ENCODE data around the gene PKNOX2.

The PKNOX2 gene

GRCh38 chr11:125464666-125465065 lies 300.1 kb downstream of the PKNOX2 start:
- H3K4me1 ChIP-seq (ENCODE audit: control insufficient read depth in 1 of 2, insufficient read depth in 2 of 2, low read length in 2 of 2), result peaks cover 0 to 3% of the 10 kb centered on the region in 2 experiments
- no peak overlapping the region for H4K8ac ChIP-seq (ENCODE audit: low read depth, low read length)
- no peak overlapping the region for H3K27ac ChIP-seq (ENCODE audit: low read depth, low read length)
- no peak overlapping the region for H2BK12ac ChIP-seq (ENCODE audit: low read length)
- H2AK5ac ChIP-seq (ENCODE audit: low read length), result no peak overlapping the region
- H3K36me3 ChIP-seq (ENCODE audit: control insufficient read depth in 1 of 2, insufficient read depth in 2 of 2, low read length in 2 of 2), result no peaks in the 10 kb centered on the region
- no peak for DNase-seq
- no peak overlapping the region for H4K91ac ChIP-seq (ENCODE audit: low read depth, low read length)
- WGBS (ENCODE audit: extremely low coverage, insufficient coverage, insufficient read length), result no CpG with 5 or more reads among the region's 8 CpGs
- H2BK120ac ChIP-seq (ENCODE audit: insufficient read depth, low read length, poor library complexity), result no peak overlapping the region
- no peak overlapping the region for H3K23ac ChIP-seq (ENCODE audit: low read length)
- H3K27me3 ChIP-seq (ENCODE audit: insufficient read depth, low read length), result no peaks in the 10 kb centered on the region
- no peak overlapping the region for H3K4me3 ChIP-seq (ENCODE audit: low read depth, low read length)
- no peaks in the 10 kb centered on the region for H3K79me1 ChIP-seq (ENCODE audit: low read length)
- H2BK5ac ChIP-seq (ENCODE audit: low read depth, low read length, poor library complexity), result no peak overlapping the region
- no peak overlapping the region for H3K18ac ChIP-seq (ENCODE audit: low read length)
- H2AFZ ChIP-seq (ENCODE audit: insufficient read depth, low read length, poor library complexity), result no peak overlapping the region
- no peak overlapping the region for H3K14ac ChIP-seq (ENCODE audit: low read length)
- H3K4me2 ChIP-seq (ENCODE audit: low read length), result no peak overlapping the region
- H3K9ac ChIP-seq (ENCODE audit: low read length), result no peak overlapping the region
- H3K9me3 ChIP-seq (ENCODE audit: insufficient read depth, low read depth, low read length), result no peaks in the 10 kb centered on the region
- H3K4ac ChIP-seq (ENCODE audit: low read depth, low read length), result no peak overlapping the region
- H3K79me2 ChIP-seq (ENCODE audit: control insufficient read depth, insufficient read depth, low read length, poor library complexity), result no peaks in the 10 kb centered on the region
- no peak overlapping the region for H4K12ac ChIP-seq (ENCODE audit: low read depth, low read length)

GRCh38 chr11:125465255-125465654 lies 300.7 kb downstream of the PKNOX2 start:
- Histone ChIP-seq H3K4me2 (ENCODE audit: low read length) (no peak overlapping the region), H2BK5ac (ENCODE audit: low read depth, low read length, poor library complexity) (no peak overlapping the region), H3K18ac (ENCODE audit: low read length) (no peak overlapping the region), H3K4me3 (ENCODE audit: low read depth, low read length) (no peak overlapping the region), H2AK5ac (ENCODE audit: low read length) (no peak overlapping the region), H3K79me1 (ENCODE audit: low read length) (no peaks in the 10 kb centered on the region), H3K9ac (ENCODE audit: low read length) (no peak overlapping the region), H4K91ac (ENCODE audit: low read depth, low read length) (no peak overlapping the region), H3K4ac (ENCODE audit: low read depth, low read length) (no peak overlapping the region), H2BK12ac (ENCODE audit: low read length) (no peak overlapping the region), H3K14ac (ENCODE audit: low read length) (no peak overlapping the region), H3K79me2 (ENCODE audit: control insufficient read depth, insufficient read depth, low read length, poor library complexity) (no peaks in the 10 kb centered on the region), H2BK120ac (ENCODE audit: insufficient read depth, low read length, poor library complexity) (no peak overlapping the region), H3K27me3 (ENCODE audit: insufficient read depth, low read length) (no peaks in the 10 kb centered on the region), H4K8ac (ENCODE audit: low read depth, low read length) (no peak overlapping the region), H4K12ac (ENCODE audit: low read depth, low read length) (no peak overlapping the region), H2AFZ (ENCODE audit: insufficient read depth, low read length, poor library complexity) (no peak overlapping the region), H3K36me3 (ENCODE audit: control insufficient read depth in 1 of 2, insufficient read depth in 2 of 2, low read length in 2 of 2) (no peaks in the 10 kb centered on the region), H3K4me1 (ENCODE audit: control insufficient read depth in 1 of 2, insufficient read depth in 2 of 2, low read length in 2 of 2) (peaks cover 0 to 3% of the 10 kb centered on the region in 2 experiments), H3K9me3 (ENCODE audit: insufficient read depth, low read depth, low read length) (no peaks in the 10 kb centered on the region), H3K23ac (ENCODE audit: low read length) (no peak overlapping the region), H3K27ac (ENCODE audit: low read depth, low read length) (no peak overlapping the region)
- WGBS (ENCODE audit: extremely low coverage, insufficient coverage, insufficient read length), result no CpG with 5 or more reads among the region's 2 CpGs
- no peak for DNase-seq

- no peak overlapping the region for H4K12ac ChIP-seq (ENCODE audit: low read depth, low read length)
- H2AK5ac ChIP-seq (ENCODE audit: low read length), result no peak overlapping the region
- H3K36me3 ChIP-seq (ENCODE audit: control insufficient read depth in 1 of 2, insufficient read depth in 2 of 2, low read length in 2 of 2), result no peaks in the 10 kb centered on the region
- no peak overlapping the region for H3K4ac ChIP-seq (ENCODE audit: low read depth, low read length)
- no peak overlapping the region for H4K8ac ChIP-seq (ENCODE audit: low read depth, low read length)
- H3K9me3 ChIP-seq (ENCODE audit: insufficient read depth, low read depth, low read length), result no peaks in the 10 kb centered on the region
- H3K27ac ChIP-seq (ENCODE audit: low read depth, low read length), result no peak overlapping the region
- no peaks in the 10 kb centered on the region for H3K79me2 ChIP-seq (ENCODE audit: control insufficient read depth, insufficient read depth, low read length, poor library complexity)
- no CpG with 5 or more reads among the region's 5 CpGs for WGBS (ENCODE audit: extremely low coverage, insufficient coverage, insufficient read length)
- H2AFZ ChIP-seq (ENCODE audit: insufficient read depth, low read length, poor library complexity), result no peak overlapping the region
- H2BK120ac ChIP-seq (ENCODE audit: insufficient read depth, low read length, poor library complexity), result no peak overlapping the region
- H4K91ac ChIP-seq (ENCODE audit: low read depth, low read length), result no peak overlapping the region
- no peak overlapping the region for H3K4me2 ChIP-seq (ENCODE audit: low read length)
- no peak overlapping the region for H3K18ac ChIP-seq (ENCODE audit: low read length)
- no peaks in the 10 kb centered on the region for H3K79me1 ChIP-seq (ENCODE audit: low read length)
- no peak overlapping the region for H3K23ac ChIP-seq (ENCODE audit: low read length)
- no peak overlapping the region for H2BK12ac ChIP-seq (ENCODE audit: low read length)
- H3K4me3 ChIP-seq (ENCODE audit: low read depth, low read length), result no peak overlapping the region
- no peak overlapping the region for H3K14ac ChIP-seq (ENCODE audit: low read length)
- H2BK5ac ChIP-seq (ENCODE audit: low read depth, low read length, poor library complexity), result no peak overlapping the region
- H3K9ac ChIP-seq (ENCODE audit: low read length), result no peak overlapping the region
- H3K4me1 ChIP-seq (ENCODE audit: control insufficient read depth in 1 of 2, insufficient read depth in 2 of 2, low read length in 2 of 2), result peaks cover 0 to 3% of the 10 kb centered on the region in 2 experiments
- H3K27me3 ChIP-seq (ENCODE audit: insufficient read depth, low read length), result no peaks in the 10 kb centered on the region
- DNase-seq, result no peak
Measured at GRCh38 chr11:125465701-125466100, 301.1 kb downstream of the PKNOX2 start.

- no peak overlapping the region for H3K4me2 ChIP-seq (ENCODE audit: low read length)
- no peak overlapping the region for H2AK5ac ChIP-seq (ENCODE audit: low read length)
- H4K91ac ChIP-seq (ENCODE audit: low read depth, low read length), result no peak overlapping the region
- no peaks in the 10 kb centered on the region for H3K79me2 ChIP-seq (ENCODE audit: control insufficient read depth, insufficient read depth, low read length, poor library complexity)
- no peak overlapping the region for H4K12ac ChIP-seq (ENCODE audit: low read depth, low read length)
- no peak overlapping the region for H3K27ac ChIP-seq (ENCODE audit: low read depth, low read length)
- no peaks in the 10 kb centered on the region for H3K79me1 ChIP-seq (ENCODE audit: low read length)
- no peak overlapping the region for H3K18ac ChIP-seq (ENCODE audit: low read length)
- H3K36me3 ChIP-seq (ENCODE audit: control insufficient read depth in 1 of 2, insufficient read depth in 2 of 2, low read length in 2 of 2), result no peaks in the 10 kb centered on the region
- H3K9me3 ChIP-seq (ENCODE audit: insufficient read depth, low read depth, low read length), result no peaks in the 10 kb centered on the region
- no peak for DNase-seq
- H2BK12ac ChIP-seq (ENCODE audit: low read length), result no peak overlapping the region
- no peak overlapping the region for H3K14ac ChIP-seq (ENCODE audit: low read length)
- no peak overlapping the region for H3K23ac ChIP-seq (ENCODE audit: low read length)
- no peak overlapping the region for H3K4ac ChIP-seq (ENCODE audit: low read depth, low read length)
- H4K8ac ChIP-seq (ENCODE audit: low read depth, low read length), result no peak overlapping the region
- H3K4me3 ChIP-seq (ENCODE audit: low read depth, low read length), result no peak overlapping the region
- H3K4me1 ChIP-seq (ENCODE audit: control insufficient read depth in 1 of 2, insufficient read depth in 2 of 2, low read length in 2 of 2), result peaks cover 0 to 3% of the 10 kb centered on the region in 2 experiments
- no peak overlapping the region for H3K9ac ChIP-seq (ENCODE audit: low read length)
- no peaks in the 10 kb centered on the region for H3K27me3 ChIP-seq (ENCODE audit: insufficient read depth, low read length)
- H2BK120ac ChIP-seq (ENCODE audit: insufficient read depth, low read length, poor library complexity), result no peak overlapping the region
- H2BK5ac ChIP-seq (ENCODE audit: low read depth, low read length, poor library complexity), result no peak overlapping the region
- no peak overlapping the region for H2AFZ ChIP-seq (ENCODE audit: insufficient read depth, low read length, poor library complexity)
Measured at GRCh38 chr11:125468025-125468424, 303.5 kb downstream of the PKNOX2 start.
